NCI-H1930 (cell line): Measurements from ENCODE around the gene PGS1.

Experiments
- DNase-seq, 2 experiments: peaks; one replicate each; lab custom pipeline; 2025; lab: John Stamatoyannopoulos, UW

PGS1 gene

GRCh38 chr17:78428025-78428575 lies 49.7 kb downstream of the PGS1 start:
- no peak for DNase-seq

- DNase-seq = no peak
Measured at GRCh38 chr17:78428836-78429617, 50.6 kb downstream of the PGS1 start.

DNA sequence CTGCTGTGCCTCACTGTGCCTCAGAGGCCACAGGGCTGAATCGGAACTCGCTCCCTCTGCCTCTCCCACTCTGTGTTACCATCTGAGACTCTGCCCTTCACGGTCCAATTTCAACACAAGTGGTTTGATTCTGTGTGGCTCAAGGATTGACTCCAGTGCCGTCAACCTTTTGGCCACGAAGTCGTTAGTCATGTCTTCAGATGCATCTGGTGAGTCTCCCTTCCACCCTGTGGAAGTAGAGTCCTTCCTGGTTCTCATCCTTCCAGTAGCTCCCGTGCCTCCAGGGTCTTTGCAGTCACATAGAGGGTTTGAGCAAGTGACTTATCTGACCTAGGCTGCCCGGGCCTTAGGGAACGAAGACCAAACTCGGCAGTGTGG lies 51.2 kb downstream of the PGS1 start:
- DNase-seq = no peak

GRCh38 chr17:78430892-78431691 lies 52.6 kb downstream of the PGS1 start:
- no peak for DNase-seq

GRCh38 chr17:78431692-78431958 lies 53.2 kb downstream of the PGS1 start:
- no peak for DNase-seq

DNA sequence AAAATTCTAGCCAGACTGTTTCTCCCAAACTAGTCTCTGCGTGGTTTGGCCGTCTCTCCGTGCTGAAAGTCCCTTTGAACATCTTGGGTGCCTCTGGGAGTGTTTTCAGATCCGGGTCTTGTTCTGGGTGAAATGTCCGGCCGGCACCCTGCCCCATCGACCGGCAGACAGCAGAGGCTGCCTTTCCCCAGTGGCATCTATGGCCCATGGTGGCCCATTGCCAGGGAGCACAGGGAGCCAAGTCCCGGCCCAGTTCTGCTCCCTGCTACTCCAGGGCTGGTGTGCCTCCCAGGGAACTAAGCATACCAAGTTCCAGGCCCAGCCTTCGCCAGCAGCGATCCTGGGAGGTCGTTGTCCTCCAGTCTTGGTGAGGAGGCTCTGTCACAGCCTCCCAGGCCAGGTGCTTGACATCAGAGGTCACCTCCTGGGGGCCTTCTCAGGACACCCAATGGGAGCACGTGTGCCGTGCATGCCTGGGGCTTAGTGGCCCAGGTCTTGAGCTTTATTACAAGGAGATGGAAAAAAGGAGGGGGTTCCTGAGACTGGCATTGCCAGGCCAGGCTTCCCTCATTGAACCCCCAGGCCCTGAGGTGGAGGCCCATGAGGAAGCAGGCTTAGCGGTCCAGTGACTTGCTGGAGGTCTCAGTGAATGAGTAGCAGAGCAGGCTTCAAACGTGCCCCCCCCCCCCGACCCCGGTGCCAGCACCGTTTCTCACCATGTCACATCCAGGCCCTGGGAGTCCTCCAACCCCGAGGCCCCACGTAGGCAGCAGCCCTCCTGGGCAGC lies 54.0 kb downstream of the PGS1 start:
- DNase-seq = no peak

DNA sequence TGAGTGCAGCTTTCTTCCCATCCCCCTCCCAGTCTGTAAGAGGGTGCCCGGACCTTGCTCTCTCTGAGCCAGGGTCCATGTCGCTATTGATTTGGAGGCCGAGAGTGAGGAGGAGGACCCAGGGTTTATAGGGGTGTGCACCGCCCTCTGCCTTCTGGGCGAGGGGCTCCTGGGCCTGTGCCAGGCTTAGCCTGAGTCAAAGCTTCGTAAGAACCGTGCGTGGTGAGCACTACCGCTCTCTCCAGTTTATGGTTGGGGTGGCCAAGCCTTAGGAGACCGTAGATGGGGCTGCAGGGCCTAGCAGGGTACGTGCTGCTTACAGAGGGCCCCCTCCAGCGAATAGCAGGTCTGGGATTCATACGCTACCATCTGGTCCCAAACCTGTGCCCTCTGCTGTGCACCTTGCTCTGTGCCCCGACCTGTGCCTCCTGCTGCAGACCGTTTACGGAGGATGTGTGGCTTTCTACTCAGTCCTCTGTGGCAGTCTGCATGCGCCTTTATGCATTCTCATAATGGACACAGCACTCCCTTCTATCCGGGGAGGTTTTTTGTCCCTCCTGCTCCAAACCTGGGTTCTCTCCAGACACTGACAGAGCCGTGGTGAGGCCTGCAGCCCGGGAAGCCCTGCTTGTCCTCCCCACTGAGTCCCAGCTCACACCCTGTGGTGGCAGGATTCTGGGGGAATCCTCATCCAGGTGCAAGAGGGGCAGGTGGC lies 54.7 kb downstream of the PGS1 start:
- DNase-seq = no peak

DNA sequence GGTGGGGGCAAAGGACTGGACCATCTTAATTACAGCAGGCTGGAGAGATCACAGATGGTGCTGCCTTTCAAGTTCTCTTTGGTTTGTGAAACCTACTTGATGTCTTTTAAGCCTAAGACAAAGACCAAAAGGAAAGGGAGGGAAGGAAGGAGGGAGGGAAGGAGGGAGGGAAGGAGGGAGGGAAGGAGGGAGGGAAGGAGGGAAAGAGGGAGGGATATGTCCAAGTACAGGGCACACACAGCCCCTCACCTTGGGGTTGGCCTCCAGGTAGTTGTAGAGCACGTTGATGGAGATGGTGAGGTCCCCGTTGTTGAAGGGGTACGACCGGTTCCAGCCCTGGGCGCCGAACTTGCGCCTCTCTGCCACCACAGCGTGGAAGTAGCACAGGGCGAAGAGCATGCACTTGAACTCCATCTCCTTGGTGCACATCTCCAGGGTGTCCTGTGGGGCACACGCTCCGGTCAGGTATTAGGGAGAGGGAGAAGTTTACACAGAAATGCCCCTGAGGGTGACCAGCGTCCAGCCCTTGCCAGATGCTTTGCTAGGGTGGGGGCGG lies 55.4 kb downstream of the PGS1 start:
- DNase-seq = no peak

DNA sequence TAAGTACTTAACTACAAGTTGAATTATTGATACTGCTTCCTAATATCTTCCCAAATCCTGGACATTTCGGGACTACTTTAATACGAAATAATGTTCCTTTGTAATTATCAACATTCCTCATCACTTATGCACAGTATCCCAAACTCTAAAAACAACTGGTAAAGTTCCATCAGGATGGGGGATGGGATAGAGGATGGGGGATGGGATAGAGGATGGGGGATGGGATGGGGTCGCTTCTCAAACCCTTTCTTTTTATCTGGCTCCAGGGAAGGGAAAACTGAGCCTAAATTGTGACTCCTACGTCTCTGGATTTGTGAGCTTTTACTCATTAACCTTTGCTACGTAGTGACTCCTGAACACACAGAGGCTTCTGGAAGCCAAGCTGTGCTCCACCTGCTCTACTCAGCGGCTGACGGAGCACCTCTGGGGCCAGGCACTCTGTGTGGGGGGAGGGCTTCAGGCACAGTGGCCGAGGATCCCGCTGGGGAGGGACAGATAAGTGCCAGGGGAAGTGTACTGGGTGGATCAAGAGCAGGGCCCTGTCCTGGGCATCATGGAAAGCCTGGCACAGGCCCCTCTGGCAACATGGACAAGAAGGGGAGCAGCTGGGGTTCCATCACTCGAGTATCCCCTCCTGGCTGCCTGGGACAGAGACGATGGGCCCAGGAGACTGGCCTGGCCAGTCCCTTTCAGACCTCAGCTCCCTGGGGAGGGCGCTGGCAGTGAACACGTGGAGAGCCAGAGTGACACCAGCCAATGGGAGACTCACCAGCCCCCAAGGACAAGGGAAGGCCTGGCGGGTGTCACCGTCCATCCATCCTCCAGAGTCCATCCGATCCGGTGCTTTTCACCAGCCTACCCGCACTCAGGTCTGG lies 56.2 kb downstream of the PGS1 start:
- no peak for DNase-seq

DNA sequence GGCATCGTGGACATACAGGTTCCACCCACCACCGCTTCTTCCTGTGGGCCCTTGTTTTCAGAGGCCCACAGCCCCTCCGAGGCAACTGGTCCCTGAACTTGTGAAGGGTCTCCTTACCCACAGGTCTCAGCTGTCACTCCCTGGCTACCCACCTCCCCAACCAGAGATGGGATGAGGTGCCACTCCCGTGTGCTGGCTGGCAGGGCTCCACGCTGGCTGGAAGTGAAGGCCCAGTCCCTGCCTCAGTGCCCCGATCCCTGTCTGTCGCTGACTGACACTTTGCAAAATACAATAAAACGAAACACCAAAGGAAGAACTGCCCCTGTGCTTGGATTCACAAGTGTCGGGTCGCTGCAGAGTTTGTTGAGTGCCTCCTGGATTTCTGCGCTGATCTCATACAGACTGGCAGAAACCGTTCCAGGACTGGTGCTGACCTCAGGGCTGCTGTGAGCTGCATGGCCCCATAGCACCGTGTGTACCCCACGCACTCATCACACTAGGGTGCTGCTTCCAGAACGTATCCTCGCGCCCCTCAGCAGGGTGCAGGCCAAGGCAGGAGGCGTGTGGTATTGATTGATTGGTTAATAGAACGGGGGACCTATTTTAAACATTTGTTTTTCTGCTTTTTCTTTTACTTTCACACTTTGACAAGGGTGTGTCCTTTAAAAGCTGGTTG lies 57.0 kb downstream of the PGS1 start:
- no peak for DNase-seq

DNA sequence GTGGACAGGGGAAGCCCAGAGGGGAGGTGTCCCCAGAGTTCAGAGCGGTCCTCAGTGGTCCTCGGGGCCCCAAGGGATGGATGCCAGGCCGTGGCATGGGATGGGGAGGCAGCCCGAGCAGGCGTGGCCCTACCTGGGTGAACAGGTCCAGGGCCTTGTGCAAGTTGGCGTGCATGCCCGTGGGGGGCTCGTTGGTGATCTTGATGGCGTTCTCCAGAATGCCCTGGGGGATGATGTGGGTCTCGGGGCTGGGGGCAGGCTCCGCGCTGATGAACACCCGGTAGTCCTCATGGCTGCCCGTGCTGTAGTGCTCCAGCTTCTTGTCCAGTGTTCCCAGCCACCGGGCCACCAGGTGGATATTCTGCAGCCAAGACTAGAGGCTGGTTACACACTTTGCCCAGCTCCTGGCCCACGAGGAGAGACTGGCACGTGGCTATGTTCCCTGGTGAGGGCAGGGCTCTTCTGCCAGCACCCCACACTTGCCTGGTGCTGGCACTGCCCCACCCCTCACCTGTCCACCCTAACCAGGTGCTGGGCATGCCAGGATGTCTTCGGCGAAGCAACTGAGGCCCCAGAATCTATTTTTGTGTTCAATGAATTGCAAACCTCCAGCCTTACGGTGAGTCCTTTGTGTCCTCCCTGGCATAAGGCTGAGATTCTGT lies 59.2 kb downstream of the PGS1 start:
- no peak for DNase-seq

- DNase-seq = no peak
Measured at GRCh38 chr17:78438271-78438691, 59.8 kb downstream of the PGS1 start.

DNA sequence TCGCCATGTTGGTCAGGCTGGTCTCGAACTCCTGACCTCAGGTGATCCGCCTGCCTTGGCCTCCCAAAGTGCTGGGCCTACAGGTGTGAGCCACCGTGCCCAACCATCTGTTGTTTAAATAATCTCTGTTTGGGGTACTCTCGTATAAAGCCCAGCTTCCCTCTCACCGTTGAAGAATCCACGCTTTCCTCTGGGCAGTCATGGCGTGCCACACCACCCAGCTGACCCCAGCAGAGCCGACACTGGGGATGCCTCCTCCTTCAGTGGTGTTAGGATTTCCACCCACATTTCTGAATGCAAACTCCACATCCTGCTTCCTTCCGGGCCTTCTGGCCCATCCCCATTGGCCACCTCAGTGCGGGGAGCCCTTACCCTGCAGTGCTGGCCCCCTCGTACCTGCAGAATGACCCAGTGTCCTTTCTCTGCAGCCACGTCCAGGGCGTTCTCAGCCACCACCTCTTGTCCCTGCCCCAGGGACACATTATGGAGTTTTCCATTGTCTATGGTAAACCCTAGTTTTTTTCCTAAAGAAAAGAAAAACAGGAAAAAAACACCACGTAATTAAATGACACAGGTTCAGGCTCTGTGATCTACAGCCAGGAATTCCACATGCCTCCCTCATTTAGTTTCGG lies 60.4 kb downstream of the PGS1 start:
- DNase-seq = no peak

- DNase-seq = no peak
Measured at GRCh38 chr17:78441271-78441971, 63.0 kb downstream of the PGS1 start.

DNA sequence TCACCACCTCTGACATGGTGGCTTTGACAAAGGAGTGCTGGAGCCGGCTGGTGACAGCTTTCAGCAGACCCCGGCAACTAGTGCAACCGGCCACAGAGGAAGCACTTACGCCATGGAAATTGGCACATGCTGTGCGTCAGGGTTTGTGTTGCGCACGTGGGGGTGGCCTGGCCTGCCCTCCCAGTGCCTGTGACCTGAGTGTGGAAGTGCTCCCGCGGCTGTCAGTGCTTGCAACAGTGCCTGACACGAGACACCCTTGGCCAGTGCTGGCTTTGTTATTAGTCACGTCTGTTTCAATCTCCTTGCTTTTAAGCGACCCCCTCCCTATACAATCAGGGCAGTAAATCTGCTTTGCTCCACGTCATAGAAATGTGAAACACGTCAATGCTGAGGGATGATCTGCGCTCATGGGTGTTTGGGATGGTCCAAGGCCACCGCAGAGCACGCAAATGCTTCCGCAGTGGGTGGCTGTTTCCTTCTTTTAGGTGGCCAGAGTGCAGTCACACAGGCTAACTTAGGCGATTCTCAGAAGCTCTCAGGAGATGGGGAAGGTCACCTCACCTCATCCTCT lies 64.3 kb downstream of the PGS1 start:
- no peak for DNase-seq

DNA sequence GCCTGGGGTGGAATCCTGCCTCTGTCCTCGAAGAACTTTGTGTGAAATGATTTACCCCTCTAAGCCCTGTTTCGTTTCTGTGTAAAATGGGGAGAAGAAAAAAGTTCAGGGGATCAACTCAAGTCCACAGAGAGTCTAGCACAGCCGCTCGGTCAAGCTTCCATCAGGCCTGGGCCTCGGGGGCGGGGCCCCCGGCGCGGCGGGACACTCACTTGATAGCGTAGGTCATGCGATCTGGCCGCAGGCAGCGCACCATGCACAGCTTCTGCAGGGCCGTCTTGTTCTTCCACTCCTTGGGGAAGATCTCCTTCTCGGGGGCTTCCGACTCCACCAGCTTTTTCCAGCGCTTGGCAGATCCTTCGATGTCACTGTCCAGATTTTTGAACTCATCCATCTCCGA lies 65.9 kb downstream of the PGS1 start:
- no peak for DNase-seq

DNA sequence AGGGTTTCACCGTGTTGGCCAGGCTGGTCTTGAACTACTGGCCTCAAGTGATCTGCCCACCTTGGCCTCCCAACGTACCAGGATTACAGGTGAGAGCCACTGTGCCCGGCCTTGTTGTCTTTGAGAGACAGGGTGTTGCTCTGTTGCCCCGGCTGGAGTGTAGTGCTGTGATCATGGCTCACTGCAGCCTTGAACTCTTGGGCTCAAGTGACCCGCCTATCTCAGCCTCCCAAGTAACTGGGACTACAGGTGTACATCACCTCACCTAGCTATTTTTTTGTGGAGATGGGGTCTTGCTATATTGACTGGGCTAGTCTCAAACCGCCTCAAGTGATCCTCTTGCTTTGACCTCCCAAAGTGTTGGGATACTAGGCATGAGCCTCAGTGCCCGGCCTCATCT lies 68.4 kb downstream of the PGS1 start:
- DNase-seq = no peak

DNA sequence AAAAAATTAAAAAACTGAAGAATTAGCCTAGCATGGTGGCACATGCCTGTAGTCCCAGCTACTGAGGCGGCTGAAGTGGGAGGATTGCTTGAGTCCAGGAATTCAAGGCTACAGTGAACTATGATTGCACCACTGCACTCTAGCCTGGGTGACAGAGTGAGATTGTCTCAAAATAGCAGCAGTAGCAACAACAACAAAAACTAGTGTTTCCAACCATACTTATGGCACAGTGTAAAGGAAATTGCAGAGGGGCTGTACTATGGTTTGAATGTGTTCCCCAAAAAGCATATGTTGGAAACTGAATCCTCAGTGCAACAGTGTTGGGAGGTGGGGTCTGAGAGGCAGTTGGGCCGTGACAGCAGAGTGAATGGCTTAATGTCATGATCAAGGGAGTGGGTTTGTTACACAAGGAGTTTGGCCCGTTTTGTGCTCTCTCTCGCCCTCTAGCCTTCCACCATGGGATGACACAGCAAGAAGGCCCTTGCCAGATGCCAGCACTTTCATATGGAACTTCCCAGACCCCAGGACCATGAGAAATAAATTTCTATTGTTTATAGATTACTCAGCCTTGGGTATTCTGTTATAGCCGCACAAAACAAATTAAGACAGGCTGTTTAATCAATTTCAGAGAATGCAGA lies 70.0 kb downstream of the PGS1 start:
- no peak for DNase-seq
